DMS114 treated with DMSO at 0.1 percent for 48 hours (cell line): ENCODE measurements around the gene CX3CR1.
"Not testable (repeated sequence)": the region's sequence is repeated elsewhere in the genome, so short reads cannot be mapped to it uniquely, and the experiment has no call there.

ENCODE experiments used
- DNase-seq: peaks from one replicate; lab custom pipeline; 2025; ENCODE audit not compliant: unreplicated experiment; lab: John Stamatoyannopoulos, UW

CX3CR1 gene, protein sequence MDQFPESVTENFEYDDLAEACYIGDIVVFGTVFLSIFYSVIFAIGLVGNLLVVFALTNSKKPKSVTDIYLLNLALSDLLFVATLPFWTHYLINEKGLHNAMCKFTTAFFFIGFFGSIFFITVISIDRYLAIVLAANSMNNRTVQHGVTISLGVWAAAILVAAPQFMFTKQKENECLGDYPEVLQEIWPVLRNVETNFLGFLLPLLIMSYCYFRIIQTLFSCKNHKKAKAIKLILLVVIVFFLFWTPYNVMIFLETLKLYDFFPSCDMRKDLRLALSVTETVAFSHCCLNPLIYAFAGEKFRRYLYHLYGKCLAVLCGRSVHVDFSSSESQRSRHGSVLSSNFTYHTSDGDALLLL

DNA sequence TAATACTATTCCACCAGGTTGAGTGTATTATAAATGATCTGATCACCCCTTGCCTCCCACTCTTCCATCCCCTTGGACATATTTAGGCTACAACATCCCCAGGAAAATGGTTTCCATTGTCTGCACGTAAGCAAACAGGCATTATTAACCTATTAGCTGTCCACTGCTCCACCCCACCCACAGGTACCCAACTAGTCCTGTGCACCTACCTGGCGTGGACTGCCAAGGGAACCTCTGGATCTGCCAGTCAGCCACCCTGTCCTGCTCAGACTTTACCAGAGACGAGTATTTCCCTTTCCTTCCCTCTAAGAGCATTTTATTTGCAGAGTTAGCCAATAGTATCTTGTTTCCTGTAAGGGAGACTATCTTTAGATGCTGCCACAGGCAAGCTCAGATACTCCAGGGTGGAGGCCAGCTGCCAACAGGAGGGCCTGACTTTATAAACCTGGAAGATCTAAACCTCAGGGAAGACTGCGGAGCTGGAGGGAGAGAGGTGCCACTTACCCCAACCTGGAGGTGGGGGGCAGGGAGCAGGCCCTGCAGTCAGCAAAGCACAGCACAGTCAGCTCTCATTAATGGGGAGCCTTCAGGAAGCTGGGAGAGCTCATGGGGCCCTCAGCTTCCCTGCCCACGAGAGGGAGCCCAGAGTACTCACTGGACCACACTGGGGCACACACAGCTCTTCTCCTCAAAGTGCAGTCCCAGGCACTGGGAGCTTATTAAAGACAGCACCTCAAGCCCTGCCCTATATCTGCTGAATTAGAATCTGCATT, at the start of gene CX3CR1:
Gene CX3CR1, minus strand, starts transcription at position 292 of the 773 bp plus-strand sequence. CDS start 13,527 bp downstream, outside the sequence.
- DNase-seq: no peak

DNA sequence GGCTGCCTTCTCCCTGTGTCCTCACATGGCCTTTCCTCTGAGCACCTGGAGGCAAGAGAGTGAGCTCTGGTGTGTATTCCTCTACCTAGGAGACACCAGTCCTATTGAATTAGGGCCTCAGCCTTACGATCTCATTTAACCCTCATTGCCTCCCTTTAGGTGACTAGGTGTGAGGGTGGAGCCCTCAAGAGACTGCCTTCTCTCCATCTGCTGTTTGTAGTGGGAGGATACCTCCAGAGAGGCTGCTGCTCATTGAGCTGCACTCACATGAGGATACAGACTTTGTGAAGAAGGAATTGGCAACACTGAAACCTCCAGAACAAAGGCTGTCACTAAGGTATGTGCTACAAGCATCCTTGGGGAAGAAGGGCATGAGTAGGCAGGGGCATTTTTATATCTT, 49.7 kb upstream of the CX3CR1 start, which contains the start of gene CCR8:
Gene CCR8, plus strand, starts transcription at position 217 of the 400 bp plus-strand sequence. CDS start 2,623 bp downstream, outside the sequence.
- no peak for DNase-seq

DNA sequence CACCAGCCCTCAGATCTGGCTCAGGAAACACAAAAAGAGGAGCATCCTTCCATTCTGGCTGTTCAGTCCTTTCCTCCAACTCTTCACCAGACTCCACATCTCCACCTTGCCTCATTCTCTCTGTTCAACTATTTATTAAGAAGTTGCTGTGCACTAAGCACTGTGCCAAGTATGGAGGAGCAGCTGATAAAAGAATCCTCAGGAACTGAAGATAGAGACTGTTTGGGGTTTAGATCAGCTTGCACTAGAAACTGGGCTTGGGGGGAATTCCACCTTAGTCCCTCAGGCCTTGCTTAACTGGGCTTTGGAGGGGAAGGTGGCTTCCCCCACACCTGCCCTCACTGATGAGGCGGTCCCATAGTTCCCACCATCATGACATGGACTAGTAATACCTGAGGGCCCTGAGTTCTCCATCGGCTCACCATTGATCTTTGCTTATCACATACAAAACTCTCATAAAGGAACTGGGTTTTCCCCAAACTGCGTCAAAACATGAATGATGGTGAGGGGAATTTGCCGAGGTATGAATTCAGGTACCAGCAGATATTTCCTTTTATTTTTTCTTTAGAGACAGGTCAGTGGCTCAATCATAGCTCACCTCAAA, 48.0 kb upstream of the CX3CR1 start:
- DNase-seq: no peak

DNA sequence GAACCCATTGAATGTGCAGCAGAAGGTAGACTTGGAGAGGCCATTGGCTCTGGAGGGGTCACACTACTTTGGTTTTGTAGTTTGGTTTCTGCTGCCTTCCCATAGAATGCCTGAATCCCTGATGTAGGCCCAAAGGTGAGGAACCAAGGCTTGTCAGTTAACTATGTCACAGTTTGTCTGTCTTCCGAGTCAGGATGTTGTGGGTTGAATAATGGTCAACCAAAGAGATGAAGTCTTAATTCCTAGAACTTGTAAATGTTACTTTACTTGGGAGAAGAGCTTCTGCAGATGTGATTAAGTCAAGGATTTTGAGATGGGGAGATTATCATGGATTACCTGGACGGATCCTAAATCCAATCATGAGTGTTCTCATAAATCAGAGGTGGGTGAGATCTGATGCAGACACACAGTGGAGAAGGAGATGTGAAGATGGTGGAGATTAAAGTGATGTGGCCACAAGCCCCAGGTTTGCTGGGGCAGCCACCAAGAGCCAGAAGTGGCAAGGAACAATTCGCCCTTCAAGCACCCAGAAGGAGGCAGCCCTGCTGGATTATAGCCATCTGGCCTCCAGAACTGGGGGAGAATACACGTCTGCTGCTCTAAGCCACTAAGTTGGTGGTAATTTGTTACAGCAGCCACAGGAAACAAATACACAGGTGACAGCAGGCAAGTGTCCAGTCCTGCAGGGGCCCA, 47.4 kb upstream of the CX3CR1 start:
- DNase-seq: no peak

GRCh38 chr3:39325236-39325635, 45.4 kb upstream of the CX3CR1 start:
- DNase-seq: no peak

- DNase-seq: no peak
Observed at GRCh38 chr3:39323494-39323893, 43.7 kb upstream of the CX3CR1 start.

GRCh38 chr3:39322936-39323335, 43.1 kb upstream of the CX3CR1 start:
- no peak for DNase-seq

DNA sequence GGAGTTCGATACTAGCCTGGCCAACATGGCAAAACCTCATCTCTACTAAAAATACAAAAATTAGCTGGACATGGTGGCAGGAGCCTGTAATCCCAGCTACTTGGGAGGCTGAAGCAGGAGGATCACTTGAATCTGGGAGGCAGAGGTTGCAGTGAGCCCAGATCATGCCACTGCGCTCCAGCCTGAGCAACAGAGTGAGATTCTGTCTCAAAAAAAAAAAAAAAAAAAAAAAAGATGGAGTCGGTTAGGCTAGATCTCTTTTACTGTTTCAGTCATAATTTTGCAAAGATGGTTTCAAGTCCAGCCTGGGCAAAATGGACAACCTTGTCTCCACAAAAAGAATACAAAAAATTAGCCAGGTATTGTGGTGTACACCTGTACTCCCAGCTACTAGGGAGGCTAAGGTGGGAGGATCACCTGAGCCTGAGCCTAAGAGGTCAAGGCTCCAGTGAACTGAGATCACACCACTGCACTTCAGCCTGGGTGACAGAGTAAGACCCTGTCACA, 42.4 kb upstream of the CX3CR1 start:
- not testable (repeated sequence) for DNase-seq

DNA sequence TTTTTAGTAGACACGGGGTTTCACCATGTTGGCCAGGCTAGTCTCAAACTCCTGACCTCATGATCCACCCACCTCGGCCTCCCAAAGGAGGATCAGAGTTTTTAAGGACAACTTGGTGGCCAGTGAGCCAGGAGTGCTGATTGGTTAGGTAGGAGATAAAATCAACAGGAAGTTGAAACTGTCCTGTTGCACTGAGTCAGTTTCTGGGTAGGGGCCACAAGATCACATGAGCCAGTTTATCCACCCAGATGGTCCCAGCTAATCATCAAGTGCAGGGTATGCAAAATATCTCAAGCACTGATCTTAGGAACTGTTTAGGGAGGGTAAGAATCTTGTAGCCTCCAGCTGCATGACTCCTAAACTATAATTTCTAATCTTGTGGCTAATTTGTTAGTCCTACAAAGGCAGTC, 41.7 kb upstream of the CX3CR1 start:
- not testable (repeated sequence) for DNase-seq

GRCh38 chr3:39319249-39319648, 39.4 kb upstream of the CX3CR1 start:
- DNase-seq: no peak

GRCh38 chr3:39318301-39318700, 38.5 kb upstream of the CX3CR1 start:
- DNase-seq: no peak

- no peak for DNase-seq
Observed at GRCh38 chr3:39317571-39318169, 37.8 kb upstream of the CX3CR1 start.

DNA sequence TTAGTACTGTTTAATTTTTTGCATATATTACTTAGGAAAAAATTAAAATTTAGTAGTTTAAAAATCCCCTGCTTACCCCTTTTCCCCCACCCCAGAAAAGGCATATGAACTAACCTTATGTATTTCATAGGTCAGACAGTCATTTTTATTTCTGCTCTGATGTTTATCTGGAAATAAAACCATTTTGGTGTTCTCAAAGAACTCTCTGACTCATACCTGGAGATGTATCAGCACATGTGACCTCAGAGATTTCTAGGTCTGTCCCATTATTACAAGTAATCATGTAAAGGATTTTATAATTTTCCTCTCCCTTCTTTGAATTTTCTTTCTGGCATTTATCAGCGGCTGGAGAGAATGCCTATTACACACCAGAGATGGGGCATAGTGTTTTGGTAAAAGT, 35.6 kb upstream of the CX3CR1 start:
- no peak for DNase-seq

DNA sequence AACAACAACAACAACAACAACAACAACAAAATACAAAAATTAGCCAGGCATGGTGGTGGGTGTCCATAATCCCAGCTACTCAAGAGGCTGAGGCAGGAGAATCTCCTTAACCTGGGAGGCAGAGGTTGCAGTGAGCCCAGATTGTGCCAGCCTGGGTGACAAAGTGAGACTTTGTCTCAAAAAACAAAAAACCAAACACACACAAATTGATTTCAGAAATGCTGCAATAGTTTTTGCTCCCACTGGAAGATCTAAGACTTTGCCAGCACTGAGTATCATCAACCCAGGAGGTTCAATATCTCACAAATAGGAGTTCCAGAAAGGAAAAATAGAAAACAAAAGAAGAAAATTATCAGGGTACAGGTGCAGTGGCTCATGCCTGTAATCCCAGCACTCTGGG, 33.5 kb upstream of the CX3CR1 start:
- no peak for DNase-seq

DNA sequence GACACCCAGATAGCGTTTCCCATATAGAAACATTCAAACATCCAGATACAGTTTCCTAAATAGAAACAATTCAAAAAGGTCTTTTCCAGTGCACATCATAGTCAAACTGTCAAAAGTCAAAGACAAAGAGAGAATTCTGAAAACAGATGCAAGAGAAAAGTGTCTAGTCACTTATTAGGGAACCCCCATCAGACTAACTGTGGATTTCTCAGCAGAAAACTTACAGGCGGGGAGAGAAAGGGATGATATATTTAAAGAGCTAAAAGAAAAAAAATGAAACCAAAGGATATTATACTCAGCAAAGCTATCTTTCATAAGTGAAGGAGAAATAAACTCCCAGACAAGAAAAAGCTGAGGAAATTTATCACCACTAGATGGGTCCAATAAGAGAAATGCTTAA, 22.3 kb upstream of the CX3CR1 start:
- no peak for DNase-seq

- DNase-seq: no peak
Observed at GRCh38 chr3:39299279-39299678, 19.4 kb upstream of the CX3CR1 start.

DNA sequence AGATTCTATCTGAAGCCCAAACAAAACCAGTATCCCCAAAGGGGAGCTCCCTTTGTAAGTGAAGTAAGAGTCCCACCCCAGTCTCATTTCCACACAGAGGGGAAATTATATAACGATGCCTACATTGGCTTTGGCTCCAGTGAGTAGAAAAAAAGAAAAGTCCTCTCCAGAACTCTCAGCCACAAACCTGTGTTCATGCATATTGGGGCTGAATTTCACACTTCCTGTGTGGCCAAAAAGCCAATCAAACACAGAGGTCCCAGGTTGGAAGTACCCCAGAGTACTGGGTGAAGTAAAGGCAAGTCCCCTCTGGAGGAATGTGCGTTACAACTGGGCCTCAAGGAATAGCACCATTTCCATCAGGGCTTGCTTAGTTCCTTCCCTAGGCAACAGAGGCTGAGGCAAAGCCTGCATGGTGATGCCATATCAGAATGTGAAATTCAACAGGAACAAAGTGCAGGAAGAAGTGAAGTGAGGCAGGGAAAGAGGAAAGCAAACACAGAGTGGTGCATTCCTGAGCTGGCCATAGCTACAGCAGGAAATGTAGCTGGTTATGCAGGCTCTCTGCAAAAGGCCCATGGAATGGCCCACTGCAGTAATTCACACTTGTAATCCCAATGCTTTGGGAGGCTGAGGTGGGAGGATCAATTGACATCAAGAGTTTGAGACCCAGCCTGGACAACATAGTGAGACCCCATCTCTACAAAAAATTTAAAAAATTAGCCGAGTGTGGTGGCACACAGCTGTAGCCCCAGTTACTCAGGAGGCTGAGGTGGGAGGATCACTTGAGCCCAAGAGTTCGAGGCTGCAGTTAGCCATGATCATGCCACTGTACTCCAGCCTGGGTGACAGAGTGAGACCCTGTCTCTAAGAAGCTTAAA, 16.6 kb upstream of the CX3CR1 start:
- no peak for DNase-seq

GRCh38 chr3:39295184-39295775, 15.4 kb upstream of the CX3CR1 start:
- DNase-seq: no peak
